Body of pancreas (tissue), 4 donors: ENCODE results near the gene EFCAB6.

Experiments used
- CTCF ChIP-seq, 7 experiments: fragments of 450-650 bp in 4 of 7; fragments of 200-600 bp in 3 of 7; sonication (generic) in 3 of 7; IDR thresholded peaks; one replicate each; pipeline ENCODE4 v1.5.1; 2016 to 2019; ENCODE audit warnings: antibody characterized with exemption in 7 of 7
- POLR2A ChIP-seq, 3 donors: fragments of 450-650 bp; IDR thresholded peaks; one replicate each; pipeline ENCODE4 v1.6.1; 2016; ENCODE audit warnings: antibody characterized with exemption in 3 of 3, mild to moderate bottlenecking in 2 of 3

DNA sequence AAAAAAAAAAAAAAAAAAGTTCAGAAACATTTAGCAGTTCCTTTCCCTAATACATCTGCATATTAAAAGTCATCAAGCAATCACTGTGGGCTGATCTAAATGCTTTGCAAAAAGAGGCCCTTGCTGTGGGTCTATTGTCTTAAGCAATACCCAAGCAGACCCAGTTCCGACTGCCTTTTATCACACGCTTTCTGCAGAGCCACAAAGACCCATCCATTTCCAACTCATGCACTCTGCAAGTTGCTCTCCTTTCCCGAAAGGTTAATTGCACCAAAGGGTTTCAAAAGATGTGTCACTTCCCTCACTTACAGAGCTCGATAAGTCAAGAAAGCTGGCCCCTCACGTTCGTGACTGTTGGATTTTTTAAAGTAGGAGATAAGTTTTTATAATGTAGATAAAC is 261.4 kb downstream of the EFCAB6 start:
- TF ChIP-seq CTCF (IDR thresholded peaks at IDR 0.05) (no peak), POLR2A (IDR thresholded peaks at IDR 0.05) (no peak)
